Measurements from ENCODE around the gene ZNF329. TPM values are rescaled to one million over a fixed set of nuclear protein-coding genes. Genes with fewer than 3 reads are reported as not detected.

Gene ZNF329
- total and polyA plus RNA-seq, 2 of the 8 experiments (the other 6 are each of a cell fraction or from before 2014, with no cell fraction given): 5.8 to 11.2 TPM

- no peak for TF ChIP-seq PHF8 (conservative IDR thresholded peaks at IDR 0.05; ENCODE audit: low read depth, low read length)
Observed at GRCh38 chr19:58123354-58123753, 27.2 kb downstream of the ZNF329 start (continued).
